GM19468 (cell line): ENCODE measurements around the gene WDR45B.
"Not testable (repeated sequence)": the region's sequence is repeated elsewhere in the genome, so short reads cannot be mapped to it uniquely, and the experiment has no call there.

ENCODE experiments used
- ATAC-seq: cut with Tn5 transposase; IDR thresholded peaks from one replicate; pipeline ENCODE4 v1.9.1; 2021; ENCODE audit warnings: mild to moderate bottlenecking, moderate library complexity, moderate number of reproducible peaks; ENCODE audit not compliant: unreplicated experiment; ENCODE audit errors: extremely low read depth

WDR45B gene

DNA sequence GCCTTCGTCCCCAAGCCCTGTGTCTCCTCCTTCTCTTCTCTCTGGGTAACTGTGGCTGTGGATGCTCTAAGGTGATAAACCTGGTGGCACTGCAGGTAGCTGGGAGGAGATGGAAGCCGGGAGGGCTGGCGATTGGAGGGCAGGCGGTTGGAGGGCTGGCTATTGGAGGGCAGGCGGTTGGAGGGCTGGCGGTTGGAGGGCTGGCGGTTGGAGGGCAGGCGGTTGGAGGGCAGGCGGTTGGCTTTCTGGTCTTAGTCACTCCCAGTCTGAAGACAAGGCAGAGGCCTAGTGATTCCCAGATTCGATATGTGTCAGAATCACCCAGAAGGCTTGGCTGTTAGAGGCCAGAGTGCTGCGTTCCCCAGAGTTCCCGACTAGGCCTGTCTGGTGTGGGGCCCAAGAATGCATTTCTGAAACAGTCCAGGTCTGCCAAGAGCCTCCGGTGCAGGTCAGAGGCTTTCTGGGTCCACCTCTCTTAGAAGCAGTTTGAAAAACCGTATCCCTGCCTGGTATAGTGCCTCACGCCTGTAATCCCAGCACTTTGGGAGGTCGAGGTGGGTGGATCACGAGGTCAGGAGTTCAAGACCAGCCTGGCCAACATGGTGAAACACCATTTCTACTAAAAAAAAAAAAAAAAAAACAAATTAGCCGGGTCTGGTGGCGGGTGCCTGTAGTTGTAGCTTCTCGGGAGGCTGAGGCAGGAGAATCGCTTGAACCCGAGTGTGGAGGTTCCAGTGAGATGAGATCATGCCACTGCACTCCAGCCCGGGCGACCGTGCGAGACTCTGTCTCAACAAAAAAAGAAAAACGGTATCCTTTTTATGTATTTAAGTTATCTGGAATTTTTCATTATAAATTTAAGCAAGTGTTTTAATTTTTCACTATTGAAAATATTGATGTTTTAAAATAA, 59.7 kb downstream of the WDR45B start:
- ATAC-seq = no peak

GRCh38 chr17:82587234-82588086, 60.8 kb downstream of the WDR45B start:
- no peak for ATAC-seq

DNA sequence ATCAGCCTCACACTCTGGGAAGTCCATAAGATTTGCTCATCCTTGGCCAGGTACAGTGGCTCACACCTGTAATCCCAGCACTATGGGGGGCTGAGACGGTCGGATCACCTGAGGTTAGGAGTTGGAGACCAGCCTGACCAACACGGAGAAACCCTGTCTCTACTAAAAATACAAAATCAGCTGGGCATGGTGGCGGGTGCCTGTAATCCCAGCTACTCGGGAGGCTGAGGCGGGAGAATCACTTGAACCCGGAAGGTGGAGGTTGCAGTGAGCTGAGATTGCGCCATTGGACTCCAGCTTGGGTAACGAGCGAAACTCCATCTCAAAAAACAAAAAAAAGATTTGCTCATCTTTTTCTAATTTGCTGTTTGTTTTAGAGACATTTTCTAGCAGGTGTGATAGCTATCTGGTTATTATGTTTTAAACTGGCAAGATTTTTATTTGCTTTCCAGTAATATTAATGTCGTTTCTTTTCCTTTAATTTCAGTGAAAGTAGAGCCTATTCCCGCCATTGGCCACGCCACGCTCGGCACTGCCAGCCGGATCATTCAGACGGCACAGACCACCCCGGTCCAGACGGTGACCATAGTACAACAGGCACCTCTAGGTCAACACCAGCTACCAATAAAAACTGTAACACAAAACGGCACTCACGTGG, 61.5 kb downstream of the WDR45B start:
- no peak for ATAC-seq

GRCh38 chr17:82585935-82586575, 62.2 kb downstream of the WDR45B start:
- not testable (repeated sequence) for ATAC-seq

DNA sequence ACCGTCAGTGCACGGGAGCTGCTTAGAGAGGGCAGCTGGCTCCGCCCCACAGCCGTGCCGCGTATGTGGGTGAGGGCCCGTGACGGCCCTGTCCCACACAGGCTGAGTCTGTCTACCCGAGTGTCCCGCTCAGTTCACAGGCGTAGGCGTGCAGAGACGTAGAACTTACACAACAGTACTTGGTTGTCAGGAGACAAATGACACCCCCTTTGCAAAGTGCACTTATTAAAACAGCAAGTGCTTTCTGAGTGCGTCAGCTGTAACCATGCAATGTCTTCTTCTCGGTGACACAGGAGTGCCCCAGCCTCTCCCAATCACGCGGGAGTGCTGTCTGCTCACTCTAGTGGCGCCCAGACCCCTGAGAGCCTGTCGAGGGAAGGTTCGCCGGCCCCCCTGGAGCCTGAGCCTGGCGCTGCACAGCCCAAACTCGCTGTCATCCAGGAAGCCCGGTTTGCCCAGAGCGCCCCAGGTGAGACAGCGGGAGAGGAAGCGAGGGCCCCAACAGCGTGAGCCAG, 64.5 kb downstream of the WDR45B start:
- ATAC-seq = no peak

GRCh38 chr17:82582709-82583108, 65.5 kb downstream of the WDR45B start:
- no peak for ATAC-seq

GRCh38 chr17:82582213-82582612, 66.0 kb downstream of the WDR45B start:
- no peak for ATAC-seq

DNA sequence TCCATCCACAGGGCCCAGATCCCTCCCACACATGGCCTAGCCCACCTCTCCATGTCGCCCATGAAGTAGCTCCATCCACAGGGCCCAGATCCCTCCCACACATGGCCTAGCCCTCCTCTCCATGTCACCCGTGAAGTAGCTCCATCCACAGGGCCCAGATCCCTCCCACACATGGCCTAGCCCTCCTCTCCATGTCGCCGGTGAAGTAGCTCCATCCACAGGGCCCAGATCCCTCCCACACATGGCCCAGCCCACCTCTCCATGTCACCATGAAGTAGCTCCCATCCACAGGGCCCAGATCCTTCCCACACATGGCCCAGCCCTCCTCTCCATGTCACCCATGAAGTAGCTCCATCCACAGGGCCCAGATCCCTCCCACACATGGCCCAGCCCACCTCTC, 68.3 kb downstream of the WDR45B start:
- ATAC-seq = not testable (repeated sequence)

- ATAC-seq = no peak
Measured at GRCh38 chr17:82577300-82577699, 70.9 kb downstream of the WDR45B start.

GRCh38 chr17:82575581-82576221, 72.5 kb downstream of the WDR45B start:
- ATAC-seq = not testable (repeated sequence)

- no peak for ATAC-seq
Measured at GRCh38 chr17:82574041-82574440, 74.2 kb downstream of the WDR45B start.

- no peak for ATAC-seq
Measured at GRCh38 chr17:82571855-82572254, 76.4 kb downstream of the WDR45B start.

- no peak for ATAC-seq
Measured at GRCh38 chr17:82570277-82570676, 78.0 kb downstream of the WDR45B start.

DNA sequence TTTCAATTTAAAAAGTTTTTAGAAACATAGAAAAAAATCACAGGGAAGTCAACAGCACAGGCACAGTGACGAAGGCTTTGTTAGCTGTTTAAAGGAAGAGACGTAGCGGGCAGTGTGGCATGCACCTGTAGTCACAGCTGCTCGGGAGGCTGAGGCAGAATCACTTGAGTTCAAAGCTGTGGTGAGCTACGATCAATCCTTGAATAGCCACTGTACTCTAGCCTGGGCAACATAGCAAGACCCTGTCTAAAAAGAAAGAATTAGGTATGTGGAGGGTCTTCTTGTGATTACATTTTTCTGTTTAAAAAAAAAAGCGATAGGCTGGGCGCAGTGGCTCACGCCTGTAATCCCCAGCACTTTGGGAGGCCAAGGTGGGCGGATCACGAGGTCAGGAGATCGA, 78.6 kb downstream of the WDR45B start:
- ATAC-seq = no peak

DNA sequence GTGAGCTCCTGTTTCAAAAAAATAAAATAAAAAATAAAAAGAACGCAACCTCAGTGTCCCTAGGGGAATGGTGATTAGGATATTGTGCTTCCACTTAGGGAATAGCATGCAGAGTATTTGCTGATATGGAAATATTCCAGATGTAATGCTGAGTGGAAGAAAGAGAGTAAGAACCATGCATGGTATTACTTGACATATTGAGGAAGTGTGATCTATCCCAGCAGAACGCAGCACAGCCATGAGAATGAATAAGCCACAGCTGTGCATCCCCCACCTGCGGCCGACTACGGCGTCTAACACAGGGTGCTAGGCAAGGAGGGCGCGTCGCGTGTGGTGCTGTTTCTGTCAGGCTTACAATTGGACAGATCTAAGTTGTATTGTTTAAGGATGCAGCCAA, 79.2 kb downstream of the WDR45B start:
- ATAC-seq = no peak

DNA sequence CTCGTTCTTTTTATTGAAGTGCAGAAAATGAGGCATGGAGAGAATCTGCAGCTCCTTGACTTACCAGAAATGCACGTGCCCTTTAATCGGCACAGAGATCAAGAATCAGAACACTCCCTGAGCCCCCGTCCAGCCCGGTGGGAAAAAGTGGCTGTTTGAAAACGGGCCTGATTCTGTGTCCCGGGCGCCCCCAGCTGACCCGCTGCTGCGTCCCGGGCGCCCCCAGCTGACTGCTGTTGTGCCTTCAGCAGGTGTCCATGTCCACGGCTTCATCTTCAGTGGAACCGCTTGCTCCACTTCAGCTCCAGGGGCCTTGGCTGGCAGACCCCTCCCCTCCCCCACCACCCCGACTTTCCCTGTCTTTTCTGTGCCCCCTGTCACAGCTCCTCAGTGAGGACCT, 81.0 kb downstream of the WDR45B start:
- ATAC-seq = no peak

DNA sequence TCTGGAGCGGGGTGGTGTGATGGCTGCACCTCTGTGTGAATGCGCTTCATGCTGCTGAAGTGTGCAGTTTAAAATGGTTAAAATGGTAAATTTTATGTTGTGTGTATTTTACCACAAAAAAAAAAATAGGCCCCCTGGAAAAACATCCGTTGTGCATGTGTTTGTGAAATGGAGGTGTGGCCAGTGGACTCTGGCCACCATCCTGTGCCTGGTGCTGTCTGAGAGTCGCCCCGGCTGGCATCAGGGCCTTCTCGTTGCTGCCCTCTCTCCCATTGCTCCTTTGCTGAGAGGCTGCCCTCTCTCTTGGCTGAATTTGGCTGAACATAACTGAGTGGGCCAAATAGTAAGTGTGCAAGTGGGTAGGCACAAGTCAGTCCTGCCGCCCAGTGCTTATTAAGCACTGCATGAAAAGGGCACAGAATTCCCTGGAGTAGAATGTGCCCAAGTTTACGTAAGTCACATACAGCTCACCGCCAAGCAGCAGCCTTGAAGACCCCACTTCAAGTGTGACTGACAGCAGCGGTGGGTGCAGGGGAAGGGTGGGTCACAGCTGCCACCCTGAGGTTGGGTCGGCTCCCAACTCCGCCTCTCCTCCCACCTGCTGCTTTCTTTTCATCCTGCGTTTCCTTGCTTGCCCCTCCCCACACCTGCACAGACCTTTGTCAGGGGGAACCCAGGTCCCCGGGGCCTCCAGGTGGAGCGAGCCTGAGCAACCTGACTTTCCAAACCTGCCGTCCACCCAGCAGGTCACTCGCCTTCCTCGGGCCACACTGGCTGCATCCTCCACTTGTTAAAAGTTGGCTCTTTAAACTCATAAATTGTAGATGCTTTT, 81.9 kb downstream of the WDR45B start:
- no peak for ATAC-seq

DNA sequence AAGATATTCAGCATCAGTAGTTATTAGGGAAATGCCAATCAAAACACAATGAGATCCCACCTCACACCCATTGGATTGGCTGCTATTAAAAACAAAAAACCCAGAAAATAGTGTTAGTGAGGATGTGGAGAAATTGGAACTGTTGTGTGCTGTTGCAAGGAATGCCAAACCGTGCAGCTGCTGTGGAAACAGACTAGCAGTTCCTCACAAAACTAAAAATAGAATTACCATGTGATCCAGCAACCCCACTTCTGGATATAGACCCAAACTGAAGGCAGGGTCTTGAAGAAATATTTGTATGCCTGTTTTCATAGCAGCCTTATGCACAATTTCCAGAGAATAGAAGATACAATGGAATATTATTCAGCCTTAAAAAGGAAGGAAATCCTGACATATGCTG, 82.7 kb downstream of the WDR45B start:
- ATAC-seq = no peak
